CD4-positive, alpha-beta memory T cell (primary cell): ENCODE results near the gene KANK2. TPM values are rescaled to one million over a fixed set of nuclear protein-coding genes. Genes with fewer than 3 reads are reported as not detected.

Experiments
- CTCF ChIA-PET: fragments of 350-600 bp; sonication (Branson Sonifier 250); formaldehyde crosslinking; loops from one replicate; lab custom pipeline; 2021; ENCODE audit warnings: inconsistent platforms; ENCODE audit not compliant: partially characterized antibody; lab: Charles Lee
- POLR2A ChIA-PET: fragments of 350-600 bp; sonication (Branson Sonifier 250); formaldehyde crosslinking; loops from one replicate; lab custom pipeline; 2021; ENCODE audit not compliant: partially characterized antibody; lab: Charles Lee
- DNase-seq, 5 donors: peaks; one replicate each; pipeline versions ENCODE4 v3.0.0 to v3.0.0-alpha.2; 2020 to 2022; ENCODE audit warnings: mixed read lengths in 1 of 5
- H3K27ac ChIP-seq: one replicate; pipeline ENCODE4 v1.7.0; 2013; ENCODE audit warnings: low read depth, low read length
- H3K27me3 ChIP-seq: 2 replicates; pipeline ENCODE4 v1.7.0; 2013; ENCODE audit warnings: mild to moderate bottlenecking, low read length, moderate library complexity; ENCODE audit not compliant: insufficient read depth
- H3K36me3 ChIP-seq: 2 replicates; pipeline ENCODE4 v1.7.0; 2013; ENCODE audit warnings: mild to moderate bottlenecking, low read length, moderate library complexity; ENCODE audit not compliant: insufficient read depth
- H3K4me1 ChIP-seq: 2 replicates; pipeline ENCODE4 v1.7.0; 2013; ENCODE audit warnings: mild to moderate bottlenecking, low read length, moderate library complexity; ENCODE audit not compliant: insufficient read depth
- H3K4me3 ChIP-seq, 2 donors: one replicate each; pipeline ENCODE4 v1.7.0; 2013; ENCODE audit warnings: low read length in 2 of 2, mild to moderate bottlenecking in 1 of 2
- H3K9me3 ChIP-seq, 2 donors: one replicate each; pipeline ENCODE4 v1.7.0; 2013; ENCODE audit warnings: low read length in 2 of 2, control low read depth in 1 of 2; ENCODE audit not compliant: control insufficient read depth in 1 of 2
- H3K27ac Mint-ChIP-seq, 7 donors: one replicate each; pipeline ENCODE4 v1.8.0; 2020 to 2021; ENCODE audit warnings: mixed read lengths in 7 of 7, mild to moderate bottlenecking in 6 of 7, inconsistent platforms in 3 of 7, moderate library complexity in 3 of 7
- H3K27me3 Mint-ChIP-seq, 2 donors: one replicate each; pipeline ENCODE4 v1.8.0; 2020 to 2021; ENCODE audit warnings: mixed read lengths in 2 of 2
- H3K36me3 Mint-ChIP-seq, 2 donors: one replicate each; pipeline ENCODE4 v1.8.0; 2020 to 2021; ENCODE audit warnings: mixed read lengths in 2 of 2, inconsistent platforms in 1 of 2, mild to moderate bottlenecking in 1 of 2
- H3K4me1 Mint-ChIP-seq, 4 donors: one replicate each; pipeline ENCODE4 v1.8.0; 2020 to 2021; ENCODE audit warnings: mixed read lengths in 4 of 4, mild to moderate bottlenecking in 1 of 4
- H3K4me3 Mint-ChIP-seq, 8 donors: one replicate each; pipeline ENCODE4 v1.8.0; 2020 to 2021; ENCODE audit warnings: mixed read lengths in 8 of 8, mild to moderate bottlenecking in 7 of 8, moderate library complexity in 6 of 8, inconsistent platforms in 3 of 8
- H3K9me3 Mint-ChIP-seq, 8 donors: one replicate each; pipeline ENCODE4 v1.8.0; 2020 to 2021; ENCODE audit warnings: mixed read lengths in 8 of 8, mild to moderate bottlenecking in 5 of 8, inconsistent platforms in 3 of 8, moderate library complexity in 1 of 8
- intact Hi-C: fragments of 100-400 bp; cut with micrococcal nuclease; formaldehyde crosslinking; loops from one replicate; pipeline ENCODE4 v1.15.1; 2023
- polyA plus RNA-seq, 2 donors: library from polyadenylated mRNA; unstranded; fragments of 300-500 nt; fragmentation: Illumina TruSeq; gene quantifications; one replicate each; pipeline ENCODE4 v1.2.3, GENCODE V29; 2021
- total RNA-seq, 2 experiments: library from RNA; stranded (reverse); gene quantifications; one replicate each; pipeline ENCODE4 v1.2.3, GENCODE V29; 2021

Gene KANK2
- total and polyA plus RNA-seq, 4 experiments from 2014 or later = 0.17 to 0.52 (median 0.39) TPM; not detected in 1

DNA sequence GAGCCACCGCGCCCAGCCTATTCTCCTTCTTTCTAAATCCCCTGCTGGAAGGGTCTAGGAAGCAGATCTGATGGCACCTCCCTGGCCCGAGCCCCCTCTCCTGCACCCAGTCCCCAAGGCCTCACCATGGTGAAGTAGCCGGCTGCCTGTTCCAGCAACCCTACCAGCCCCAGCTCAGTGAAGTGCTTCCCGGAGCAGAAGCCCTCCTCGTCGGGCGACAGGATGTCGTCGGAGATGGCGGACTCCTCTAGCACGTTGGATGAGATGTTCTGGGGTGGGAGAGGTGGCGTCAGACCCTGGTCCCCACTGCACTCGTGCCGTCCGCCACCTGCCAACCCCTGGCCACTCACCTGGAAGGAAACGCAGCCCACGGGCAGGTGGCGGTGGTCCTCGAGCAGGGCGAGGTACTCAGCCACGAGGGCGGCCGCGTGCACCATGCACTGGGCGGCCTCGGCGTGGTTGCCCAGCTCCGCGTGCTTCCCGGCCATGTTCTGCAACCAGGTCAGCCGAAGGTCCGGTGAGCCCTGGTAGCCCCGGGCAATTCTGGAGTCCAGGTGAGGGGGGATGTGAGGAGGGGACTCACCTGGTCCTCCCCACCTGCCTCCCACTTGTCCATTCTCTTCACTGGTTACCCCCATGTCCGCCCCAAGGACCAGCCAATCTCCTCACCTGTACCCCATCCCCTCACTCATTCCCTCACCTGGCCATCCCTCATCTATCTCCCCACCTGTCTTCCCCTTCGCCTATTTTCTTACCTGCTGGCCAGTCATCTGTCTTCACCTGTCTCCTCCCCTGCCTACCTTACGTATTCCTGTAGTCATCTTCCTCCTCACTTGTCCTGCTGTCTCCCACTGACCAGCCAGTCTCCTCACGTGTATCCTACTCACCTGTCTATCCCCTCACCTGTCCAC is 11.5 kb upstream of the KANK2 start:
- no peak for DNase-seq
- Histone ChIP-seq H3K4me1 (no peaks in the 10 kb centered on the region), H3K9me3 (no peaks in the 10 kb centered on the region), H3K27me3 (no peaks in the 10 kb centered on the region), H3K36me3 (no peaks in the 10 kb centered on the region), H3K27ac (no peak overlapping the region), H3K4me3 (no peak overlapping the region)
- Mint-ChIP-seq H3K36me3 (no peaks in the 10 kb centered on the region), H3K27me3 (no peaks in the 10 kb centered on the region), H3K27ac (no peak overlapping the region), H3K4me1 (no peaks in the 10 kb centered on the region), H3K4me3 (no peak overlapping the region), H3K9me3 (no peaks in the 10 kb centered on the region)
- intact Hi-C loops = no loop called here
- ChIA-PET CTCF (interaction anchor here (1.8 kb wide), 1 partner anchor 173 kb away, joined by 6 read pairs; no protein-coding TSS in a partner anchor), POLR2A (no interaction called here)

DNA sequence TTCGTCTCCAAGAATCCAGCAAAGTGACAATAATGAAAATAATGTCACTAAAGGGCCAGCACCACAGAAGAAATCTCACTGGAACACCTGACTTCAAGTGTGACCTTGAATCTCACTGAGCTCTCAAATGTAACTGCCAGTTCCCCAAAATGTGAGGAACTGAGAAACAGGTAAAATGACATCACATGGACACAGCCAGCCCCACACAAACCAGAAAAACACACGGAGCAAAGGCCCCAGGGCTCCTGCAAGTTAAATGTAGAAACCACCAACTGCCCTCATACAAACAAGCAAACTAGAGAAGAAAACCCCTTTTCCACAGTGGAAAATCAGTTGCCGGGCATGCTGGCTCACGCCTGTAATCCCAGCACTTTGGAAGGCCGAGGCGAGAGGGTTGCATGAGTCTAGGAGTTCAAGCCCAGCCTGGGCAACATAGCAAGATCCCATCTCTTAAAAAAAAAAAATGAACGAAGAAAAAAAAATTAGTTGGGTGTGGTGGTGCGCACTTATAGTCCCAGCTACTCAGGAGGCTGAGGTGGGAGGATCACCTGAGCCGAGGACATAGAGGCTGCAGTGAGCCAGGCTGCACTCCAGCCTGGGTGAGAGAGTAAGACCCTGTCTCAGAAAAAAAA is 8.7 kb upstream of the KANK2 start:
- H3K36me3 Mint-ChIP-seq = no peaks in the 10 kb centered on the region
- Histone ChIP-seq H3K4me3 (no peak overlapping the region), H3K27me3 (no peaks in the 10 kb centered on the region), H3K27ac (no peak overlapping the region), H3K4me1 (no peaks in the 10 kb centered on the region), H3K9me3 (no peaks in the 10 kb centered on the region), H3K36me3 (no peaks in the 10 kb centered on the region)
- no peaks in the 10 kb centered on the region for H3K9me3 Mint-ChIP-seq
- ChIA-PET CTCF (interaction anchor here (0.9 to 3.5 kb wide), 5 partner anchors 68 to 171 kb away, joined by 3 to 24 read pairs (median 8); no protein-coding TSS in a partner anchor), POLR2A (no interaction called here)
- peak overlapping the region in 1 of 7 donors; percentile 42 for H3K27ac Mint-ChIP-seq
- DNase-seq = no peak
- no peaks in the 10 kb centered on the region for H3K27me3 Mint-ChIP-seq
- no peak overlapping the region for H3K4me3 Mint-ChIP-seq
- intact Hi-C loops = no loop called here
- H3K4me1 Mint-ChIP-seq = peaks cover 0 to 1% (median 0%) of the 10 kb centered on the region in 4 donors

DNA sequence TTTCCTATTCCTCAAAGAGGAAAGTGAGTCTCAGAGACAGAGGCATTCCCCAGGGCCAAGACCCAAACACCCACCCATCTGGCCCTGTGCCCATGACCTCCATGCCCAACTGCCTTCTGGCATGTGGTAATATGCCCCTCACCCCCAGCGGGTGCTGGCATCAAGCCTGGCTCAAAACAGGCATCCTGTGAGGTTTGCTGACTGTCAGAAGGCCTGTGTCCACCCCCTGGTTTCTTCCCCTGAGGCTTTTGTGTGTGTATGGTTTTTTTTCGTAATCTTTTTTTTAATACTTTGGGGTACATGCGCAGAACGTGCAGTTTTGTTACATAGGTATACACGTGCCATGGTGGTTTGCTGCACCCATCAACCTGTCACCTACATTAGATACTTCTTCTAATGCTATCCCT is 7.6 kb upstream of the KANK2 start:
- no peaks in the 10 kb centered on the region for H3K9me3 Mint-ChIP-seq
- ChIA-PET POLR2A (no interaction called here), CTCF (interaction anchor here (0.6 to 3.5 kb wide), 9 partner anchors 11 to 263 kb away, joined by 3 to 24 read pairs (median 7); no protein-coding TSS in a partner anchor)
- Histone ChIP-seq H3K27ac (no peak overlapping the region), H3K27me3 (no peaks in the 10 kb centered on the region), H3K4me1 (no peaks in the 10 kb centered on the region), H3K4me3 (no peak overlapping the region), H3K9me3 (no peaks in the 10 kb centered on the region), H3K36me3 (no peaks in the 10 kb centered on the region)
- no peak overlapping the region for H3K27ac Mint-ChIP-seq
- intact Hi-C loops = loop anchor here (1.0 kb wide), 2 partner anchors 68 to 169 kb away; no protein-coding TSS in a partner anchor
- H3K27me3 Mint-ChIP-seq = no peaks in the 10 kb centered on the region
- H3K4me3 Mint-ChIP-seq = no peak overlapping the region
- H3K36me3 Mint-ChIP-seq = no peaks in the 10 kb centered on the region
- peaks cover 0 to 1% (median 0%) of the 10 kb centered on the region in 4 donors for H3K4me1 Mint-ChIP-seq
- no peak for DNase-seq

- POLR2A ChIA-PET = interaction anchor here (1.4 kb wide), 1 partner anchor 66 kb away, joined by 4 read pairs; no protein-coding TSS in a partner anchor
- intact Hi-C loops = loop anchor here (1.0 kb wide), 2 partner anchors 67 to 168 kb away; no protein-coding TSS in a partner anchor
- H3K9me3 Mint-ChIP-seq = no peaks in the 10 kb centered on the region
- H3K27me3 Mint-ChIP-seq = no peaks in the 10 kb centered on the region
- Histone ChIP-seq H3K4me3 (no peak overlapping the region), H3K27me3 (no peaks in the 10 kb centered on the region), H3K27ac (no peak overlapping the region), H3K36me3 (no peaks in the 10 kb centered on the region), H3K4me1 (no peaks in the 10 kb centered on the region), H3K9me3 (no peaks in the 10 kb centered on the region)
- DNase-seq = no peak
- H3K4me3 Mint-ChIP-seq = no peak overlapping the region
- CTCF ChIA-PET = interaction anchor here (0.6 to 3.5 kb wide), 9 partner anchors 11 to 262 kb away, joined by 3 to 24 read pairs (median 7); no protein-coding TSS in a partner anchor
- no peaks in the 10 kb centered on the region for H3K36me3 Mint-ChIP-seq
- peaks cover 0 to 1% (median 0%) of the 10 kb centered on the region in 4 donors for H3K4me1 Mint-ChIP-seq
- no peak overlapping the region for H3K27ac Mint-ChIP-seq
These were observed 6.8 kb upstream of the KANK2 start for GRCh38 chr19:11204076-11204602.

- no peaks in the 10 kb centered on the region for H3K27me3 Mint-ChIP-seq
- Histone ChIP-seq H3K27ac (no peak overlapping the region), H3K36me3 (no peaks in the 10 kb centered on the region), H3K9me3 (no peaks in the 10 kb centered on the region), H3K4me1 (no peaks in the 10 kb centered on the region), H3K27me3 (no peaks in the 10 kb centered on the region), H3K4me3 (no peak overlapping the region)
- no peak overlapping the region for H3K4me3 Mint-ChIP-seq
- intact Hi-C loops = loop anchor here (1.0 to 2.0 kb wide), 3 partner anchors 66 to 267 kb away; no protein-coding TSS in a partner anchor
- no peak overlapping the region for H3K27ac Mint-ChIP-seq
- peak in 1 of 5 donors; percentile 18 for DNase-seq
- peaks cover 0 to 1% (median 0%) of the 10 kb centered on the region in 4 donors for H3K4me1 Mint-ChIP-seq
- ChIA-PET CTCF (interaction anchor here (0.6 to 3.5 kb wide), 10 partner anchors 11 to 364 kb away, joined by 3 to 24 read pairs (median 6); no protein-coding TSS in a partner anchor), POLR2A (interaction anchor here (1.4 kb wide), 1 partner anchor 65 kb away, joined by 4 read pairs; no protein-coding TSS in a partner anchor)
- H3K36me3 Mint-ChIP-seq = no peaks in the 10 kb centered on the region
- no peaks in the 10 kb centered on the region for H3K9me3 Mint-ChIP-seq
These were observed 6.1 kb upstream of the KANK2 start for GRCh38 chr19:11203194-11204075.

DNA sequence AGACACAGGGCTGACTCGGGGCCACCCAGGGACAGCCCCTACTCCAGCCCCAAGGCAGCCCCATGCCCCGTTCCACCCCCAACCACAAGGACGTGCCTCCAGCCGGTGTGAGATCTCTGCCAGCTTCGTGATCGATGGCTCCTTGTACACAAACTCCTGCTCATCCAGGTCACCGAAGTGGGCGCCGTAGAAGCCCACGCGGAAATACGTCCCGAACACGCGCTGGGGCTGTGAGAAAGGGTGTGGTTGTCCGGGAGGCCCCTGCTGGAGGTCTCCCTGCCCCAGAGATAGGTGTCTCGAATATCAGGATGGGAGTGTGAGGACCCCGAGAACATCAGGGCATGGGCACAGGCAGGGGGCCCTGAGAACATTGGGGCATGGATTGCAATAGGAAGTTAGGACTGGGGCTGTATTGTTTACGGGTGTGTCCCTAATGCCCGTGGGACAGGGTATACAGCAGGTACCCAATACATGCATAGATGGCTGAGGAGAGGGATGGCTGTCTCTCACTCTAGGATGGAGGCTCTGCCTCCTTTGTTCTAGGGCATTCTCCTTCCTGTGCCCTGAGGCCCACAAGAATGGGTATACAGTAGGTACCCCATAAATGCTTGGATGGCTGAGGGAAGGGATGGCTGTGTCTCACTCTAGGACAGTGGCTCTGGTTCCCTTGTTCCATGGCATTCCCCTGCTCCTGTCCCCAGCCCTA is 5.3 kb upstream of the KANK2 start:
- H3K4me1 Mint-ChIP-seq = peaks cover 0 to 3% (median 0%) of the 10 kb centered on the region in 4 donors
- CTCF ChIA-PET = interaction anchor here (0.6 to 3.5 kb wide), 7 partner anchors 14 to 365 kb away, joined by 4 to 24 read pairs (median 6); no protein-coding TSS in a partner anchor
- intact Hi-C loops = loop anchor here (2.0 kb wide), 1 partner anchor 266 kb away; no protein-coding TSS in a partner anchor
- H3K4me3 Mint-ChIP-seq = no peak overlapping the region
- Histone ChIP-seq H3K4me1 (no peaks in the 10 kb centered on the region), H3K27ac (no peak overlapping the region), H3K9me3 (no peaks in the 10 kb centered on the region), H3K27me3 (no peaks in the 10 kb centered on the region), H3K4me3 (no peak overlapping the region), H3K36me3 (no peaks in the 10 kb centered on the region)
- H3K9me3 Mint-ChIP-seq = no peaks in the 10 kb centered on the region
- POLR2A ChIA-PET = no interaction called here
- H3K27me3 Mint-ChIP-seq = no peaks in the 10 kb centered on the region
- no peak overlapping the region for H3K27ac Mint-ChIP-seq
- no peak for DNase-seq
- H3K36me3 Mint-ChIP-seq = no peaks in the 10 kb centered on the region
